Activated B cell treated with CpG ODN at 0.5 μM for 24 hours (primary cell): ENCODE data around the gene BPIFB2. TPM values are rescaled to one million over a fixed set of nuclear protein-coding genes. Genes with fewer than 3 reads are reported as not detected.

ENCODE experiments used
- ATAC-seq: fragments of 200-7000 bp; cut with Tn5 transposase; one replicate; pipeline ENCODE4 v1.10.0; 2021; ENCODE audit warnings: low read depth, mild to moderate bottlenecking, moderate library complexity
- CTCF ChIA-PET: fragments of 350-600 bp; sonication (Branson Sonifier 250); formaldehyde crosslinking; loops from one replicate; lab custom pipeline; 2021; ENCODE audit warnings: antibody characterized with exemption; lab: Charles Lee
- POLR2A ChIA-PET: fragments of 350-600 bp; sonication (Branson Sonifier 250); formaldehyde crosslinking; loops from one replicate; lab custom pipeline; 2021; ENCODE audit warnings: antibody characterized with exemption; lab: Charles Lee
- DNase-seq: peaks from one replicate; pipeline ENCODE4 v3.0.0; 2022
- H3K27ac Mint-ChIP-seq: one replicate; pipeline ENCODE4 v1.8.0; 2020; ENCODE audit warnings: mixed read lengths
- H3K27me3 Mint-ChIP-seq: one replicate; pipeline ENCODE4 v1.8.0; 2021; ENCODE audit warnings: mixed read lengths
- H3K36me3 Mint-ChIP-seq: one replicate; pipeline ENCODE4 v1.8.0; 2021; ENCODE audit warnings: low read depth, mixed read lengths
- H3K4me1 Mint-ChIP-seq: one replicate; pipeline ENCODE4 v1.8.0; 2021; ENCODE audit warnings: mixed read lengths
- H3K4me3 Mint-ChIP-seq: one replicate; pipeline ENCODE4 v1.8.0; 2020; ENCODE audit warnings: mild to moderate bottlenecking, mixed read lengths
- H3K9me3 Mint-ChIP-seq: one replicate; pipeline ENCODE4 v1.8.0; 2020; ENCODE audit warnings: mixed read lengths
- CTCF ChIP-seq: fragments of 200-600 bp; IDR thresholded peaks from one replicate; pipeline ENCODE4 v1.8.0; 2022; ENCODE audit warnings: antibody characterized with exemption, mild to moderate bottlenecking
- intact Hi-C: fragments of 100-400 bp; cut with micrococcal nuclease; formaldehyde crosslinking; loops from one replicate; pipeline ENCODE4 v1.15.1; 2024
- total RNA-seq: library from RNA; stranded (reverse); gene quantifications from 2 replicates; pipeline ENCODE4 v1.2.3, GENCODE V29; 2022

Gene BPIFB2
- total RNA-seq, 1 donor from 2014 or later, result not detected

- Mint-ChIP-seq H3K9me3 (no peaks in the 10 kb centered on the region), H3K4me1 (peaks cover 11% of the 10 kb centered on the region), H3K36me3 (no peaks in the 10 kb centered on the region), H3K27me3 (peaks cover 3% of the 10 kb centered on the region), H3K4me3 (no peak overlapping the region), H3K27ac (no peak overlapping the region)
- DNase-seq, result no peak
- ChIA-PET POLR2A (interaction anchor here (0.9 to 1.1 kb wide), 2 partner anchors 14 to 18 kb away, joined by 3 to 5 read pairs; no protein-coding TSS in a partner anchor), CTCF (no interaction called here)
- TF ChIP-seq CTCF, result no peak
- intact Hi-C loops, result no loop called here
- ATAC-seq, result no peak
These were observed 21.1 kb upstream of the BPIFB2 start for GRCh38 chr20:32986331-32986966.

- Mint-ChIP-seq H3K36me3 (no peaks in the 10 kb centered on the region), H3K9me3 (no peaks in the 10 kb centered on the region), H3K4me1 (peaks cover 19% of the 10 kb centered on the region), H3K27me3 (peaks cover 3% of the 10 kb centered on the region), H3K27ac (no peak overlapping the region), H3K4me3 (no peak overlapping the region)
- intact Hi-C loops, result no loop called here
- no peak for TF ChIP-seq CTCF
- ChIA-PET CTCF (no interaction called here), POLR2A (interaction anchor here (0.6 to 1.1 kb wide), 2 partner anchors 15 to 142 kb away, joined by 3 to 5 read pairs; no protein-coding TSS in a partner anchor)
- ATAC-seq (no peak), DNase-seq (no peak)
These were observed 20.3 kb upstream of the BPIFB2 start for GRCh38 chr20:32987044-32987825.

GRCh38 chr20:32988008-32988407 lies 19.5 kb upstream of the BPIFB2 start:
- no peak for DNase-seq
- POLR2A ChIA-PET, result interaction anchor here (0.6 kb wide), 1 partner anchor 143 kb away, joined by 3 read pairs; no protein-coding TSS in a partner anchor
- intact Hi-C loops, result no loop called here
- no peaks in the 10 kb centered on the region for H3K36me3 Mint-ChIP-seq
- no peak for ATAC-seq
- CTCF ChIA-PET, result no interaction called here
- no peak for TF ChIP-seq CTCF
- H3K27me3 Mint-ChIP-seq, result peaks cover 3% of the 10 kb centered on the region
- no peaks in the 10 kb centered on the region for H3K9me3 Mint-ChIP-seq
- peaks cover 23% of the 10 kb centered on the region for H3K4me1 Mint-ChIP-seq
- H3K27ac Mint-ChIP-seq, result no peak overlapping the region
- no peak overlapping the region for H3K4me3 Mint-ChIP-seq

GRCh38 chr20:32989507-32990283 lies 17.8 kb upstream of the BPIFB2 start:
- peaks cover 23% of the 10 kb centered on the region for H3K4me1 Mint-ChIP-seq

More at GRCh38 chr20:32989507-32990283, 17.8 kb upstream of the BPIFB2 start:
- intact Hi-C loops, result no loop called here
- ChIA-PET POLR2A (no interaction called here), CTCF (no interaction called here)
- no peak for ATAC-seq
- no peak for DNase-seq
- Mint-ChIP-seq H3K4me3 (no peak overlapping the region), H3K36me3 (no peaks in the 10 kb centered on the region), H3K27me3 (peaks cover 3% of the 10 kb centered on the region), H3K27ac (no peak overlapping the region), H3K9me3 (peaks cover under 1% of the 10 kb centered on the region)
- TF ChIP-seq CTCF, result no peak
